ENCODE data around the gene ZBTB40.

ZBTB40 gene

GRCh38 chr1:22556391-22557104, 104.9 kb downstream of the ZBTB40 start:
- no peak for ATAC-seq
- DNase-seq, result no peak

GRCh38 chr1:22557341-22557950, 105.8 kb downstream of the ZBTB40 start:
- ATAC-seq (no peak), DNase-seq (no peak)

DNA sequence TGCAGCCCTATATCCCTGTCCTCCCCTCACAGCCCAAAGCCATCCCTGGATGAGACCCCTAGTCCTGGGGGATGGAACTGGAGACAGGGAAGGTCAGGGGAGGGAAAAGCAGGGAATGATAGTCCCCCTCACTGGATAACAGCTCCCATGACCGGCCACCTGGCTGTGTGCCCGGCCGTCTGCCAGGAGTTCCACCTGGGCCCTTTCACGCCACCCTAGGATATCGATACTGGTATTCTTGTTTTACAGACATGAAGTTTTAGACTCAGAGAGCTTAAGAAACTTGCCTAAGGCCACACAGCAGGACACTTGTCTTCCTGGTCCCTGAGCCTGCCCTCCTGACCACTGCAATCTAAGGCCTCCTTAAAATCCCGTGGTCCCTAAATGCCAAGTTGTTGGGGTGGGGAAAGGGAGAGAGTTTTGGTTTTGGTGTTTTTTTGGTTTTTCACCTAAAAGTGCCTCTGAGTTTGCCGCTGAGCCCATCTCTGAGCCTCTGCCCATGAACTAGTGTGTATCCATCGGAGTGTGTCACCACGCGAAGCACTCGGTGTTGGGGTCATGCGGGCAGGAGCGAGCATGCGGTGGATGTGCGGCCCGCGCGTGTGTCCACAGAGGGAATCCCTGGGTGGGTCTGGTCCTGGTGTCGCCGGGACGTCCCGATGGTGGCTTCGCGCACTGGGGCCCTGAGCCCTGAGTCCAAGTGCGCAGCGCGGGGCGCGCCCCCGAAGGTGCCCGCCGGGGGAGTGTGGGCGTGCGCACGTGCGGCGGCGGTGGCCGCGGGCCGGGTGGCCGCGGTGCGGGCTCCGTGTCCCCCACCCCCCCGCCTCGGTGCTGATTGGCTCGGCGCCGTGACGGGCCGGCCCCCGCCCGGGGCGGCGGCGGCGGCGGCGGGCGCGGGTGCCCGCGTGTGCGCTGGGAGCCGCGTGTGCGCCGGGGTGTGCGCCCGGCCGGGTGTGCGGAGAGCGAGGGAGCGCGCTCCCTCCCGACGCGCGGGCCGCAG, 111.2 kb downstream of the ZBTB40 start, which contains the start of gene EPHA8:
Gene EPHA8, plus strand, starts transcription at position 906 of the 1,000 bp plus-strand sequence. CDS start 147 bp downstream, outside the sequence.
- no peak for ATAC-seq

DNA sequence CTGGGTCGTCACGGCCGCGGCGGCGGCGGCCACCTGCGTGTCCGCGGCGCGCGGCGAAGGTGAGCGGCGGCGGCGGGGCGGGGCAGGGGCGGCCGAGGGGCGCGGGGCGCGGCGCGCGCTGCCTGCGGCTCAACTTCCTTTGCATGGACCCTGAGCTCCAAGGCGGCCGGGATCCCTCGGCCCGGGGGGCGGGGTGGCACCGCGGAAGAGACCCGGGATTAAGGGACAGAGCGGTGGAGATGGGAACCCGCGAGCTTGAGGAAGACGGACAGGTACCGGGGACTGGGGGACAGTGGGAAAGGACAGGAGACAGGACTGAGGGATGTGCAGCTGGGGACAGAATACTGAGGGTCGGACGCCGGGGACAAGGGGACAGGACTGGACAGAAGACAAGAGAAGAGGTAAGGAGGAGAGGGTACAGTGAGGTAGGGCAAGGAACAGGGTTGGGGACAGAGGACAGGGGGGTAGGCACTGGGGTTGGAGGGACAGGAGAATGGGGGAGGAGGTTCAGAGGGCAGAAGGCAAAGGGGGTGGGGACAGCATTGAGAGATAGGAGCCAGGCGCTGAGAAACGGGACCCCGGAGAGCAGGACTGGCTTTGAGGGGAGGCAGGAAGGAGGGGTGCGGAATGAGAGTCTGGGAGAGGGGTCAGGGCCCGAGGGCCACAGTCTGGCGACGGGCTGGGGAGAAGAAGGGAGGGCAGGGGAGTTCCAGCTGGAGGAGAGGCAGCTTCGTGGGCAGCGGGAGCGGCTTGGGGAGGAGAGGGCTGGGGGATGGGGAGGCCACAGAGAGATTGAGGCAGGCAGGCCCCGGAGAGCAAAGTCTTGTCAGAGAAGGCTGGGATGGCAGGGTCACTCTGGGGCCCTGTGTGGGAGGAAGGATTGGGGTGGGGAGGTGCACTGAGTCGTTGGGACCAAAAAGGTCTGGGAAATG, 112.3 kb downstream of the ZBTB40 start:
- ATAC-seq, result no peak

More for the DNA sequence above, 111.2 kb downstream of the ZBTB40 start, which contains the start of gene EPHA8:
- DNase-seq, result no peak

GRCh38 chr1:22566161-22566560, 114.5 kb downstream of the ZBTB40 start:
- no peak for ATAC-seq
- no peak for DNase-seq

More for the DNA sequence above, 112.3 kb downstream of the ZBTB40 start:
- no peak for DNase-seq

- no peak for ATAC-seq
- DNase-seq, result no peak
Measured at GRCh38 chr1:22567197-22567596, 115.5 kb downstream of the ZBTB40 start.

DNA sequence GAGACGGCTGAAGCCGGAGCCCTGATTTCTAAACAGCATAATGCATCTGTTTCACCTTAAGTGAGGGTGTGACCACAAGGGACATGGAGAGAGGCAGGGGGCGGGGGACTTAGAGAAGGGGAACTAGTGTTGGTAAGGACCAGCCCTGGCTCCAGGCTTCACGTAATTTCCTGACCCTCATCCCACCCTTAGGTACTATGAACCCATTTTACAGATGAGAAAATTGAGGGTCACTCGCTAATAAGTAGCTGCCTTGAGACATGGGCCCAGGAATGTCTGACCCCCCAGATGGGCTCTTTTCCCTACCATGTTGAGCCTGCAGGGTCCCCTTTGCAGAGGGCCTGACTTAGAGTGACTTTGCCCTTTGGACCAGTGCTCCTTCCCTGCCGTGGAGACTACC, 116.3 kb downstream of the ZBTB40 start:
- ATAC-seq, result no peak

GRCh38 chr1:22569269-22569668, 117.6 kb downstream of the ZBTB40 start:
- no peak for ATAC-seq
- no peak for DNase-seq

More for the DNA sequence above, 116.3 kb downstream of the ZBTB40 start:
- DNase-seq, result no peak

DNA sequence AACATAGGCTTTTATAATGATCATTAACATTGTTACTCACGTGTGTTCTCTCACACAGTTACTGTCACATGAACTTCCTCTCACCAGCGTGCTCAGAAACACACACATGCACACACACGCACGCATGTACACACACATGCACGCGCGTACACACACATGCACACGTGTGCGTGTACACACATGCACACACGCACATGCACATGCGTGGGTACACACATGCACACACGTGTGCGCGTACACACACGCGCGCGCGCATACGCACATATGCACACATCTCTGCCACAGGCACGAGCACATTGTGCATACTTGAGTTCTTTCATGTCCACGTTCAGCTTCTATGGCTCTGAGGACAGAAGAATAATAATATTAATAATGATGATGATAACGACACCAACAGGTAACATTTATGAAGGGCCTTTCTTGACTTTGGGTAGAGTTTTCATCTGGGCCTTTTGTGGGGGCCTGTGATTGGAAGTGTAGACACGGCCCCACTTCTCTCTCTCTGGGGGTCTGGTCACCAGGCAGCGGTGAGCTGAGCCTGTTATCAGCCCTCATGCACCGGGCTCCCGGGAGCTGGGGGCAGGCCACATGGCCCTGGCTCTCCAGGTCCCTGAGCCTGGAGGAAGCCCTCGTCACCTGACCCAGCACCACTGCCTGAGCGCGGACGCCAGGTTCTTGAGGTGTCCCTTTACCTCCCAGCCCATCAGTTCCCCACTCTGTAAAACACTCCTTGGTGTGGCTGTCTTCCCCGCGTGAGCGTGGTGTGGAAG, 118.7 kb downstream of the ZBTB40 start:
- ATAC-seq (no peak), DNase-seq (no peak)

DNA sequence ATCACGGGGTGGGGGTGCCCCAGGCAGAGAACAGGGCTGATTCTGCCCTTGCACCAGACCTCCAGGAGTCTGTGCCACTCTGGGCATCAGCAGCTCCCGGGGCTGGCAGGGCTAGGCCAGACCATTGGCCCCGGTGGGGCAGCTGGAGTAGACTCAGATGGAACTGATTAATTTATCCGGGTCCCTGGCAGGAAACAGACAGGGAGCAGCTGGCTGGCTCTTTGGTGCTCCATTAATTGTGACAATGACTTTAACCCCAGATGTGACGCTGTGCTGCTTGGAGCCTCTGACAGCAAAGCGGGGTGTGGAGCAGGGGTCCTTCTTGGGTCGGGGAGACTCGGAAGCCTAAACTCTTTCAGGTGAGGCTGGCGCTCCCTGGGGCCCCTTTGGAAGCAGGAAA, 121.2 kb downstream of the ZBTB40 start:
- no peak for ATAC-seq
- DNase-seq, result no peak

DNA sequence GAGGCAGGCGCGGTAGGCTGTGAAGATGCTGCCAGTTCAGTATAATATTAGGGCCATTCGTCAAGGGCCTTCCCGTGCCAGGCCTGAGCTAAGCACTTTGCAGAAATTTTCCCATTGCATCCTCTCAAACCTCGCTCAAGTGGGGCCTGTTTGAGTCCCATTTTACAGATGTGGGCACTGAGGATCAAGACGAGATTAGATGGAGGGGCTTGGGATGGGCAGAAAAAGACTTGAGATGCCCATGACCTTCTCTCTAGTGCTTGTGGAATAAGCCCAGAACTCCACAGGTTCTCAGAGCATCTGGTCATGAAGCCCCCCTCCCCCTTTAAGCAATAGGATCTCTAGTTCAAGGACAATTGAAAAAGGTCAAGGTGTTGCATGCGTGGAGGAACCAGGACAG, 121.6 kb downstream of the ZBTB40 start:
- DNase-seq, result no peak
- no peak for ATAC-seq

DNA sequence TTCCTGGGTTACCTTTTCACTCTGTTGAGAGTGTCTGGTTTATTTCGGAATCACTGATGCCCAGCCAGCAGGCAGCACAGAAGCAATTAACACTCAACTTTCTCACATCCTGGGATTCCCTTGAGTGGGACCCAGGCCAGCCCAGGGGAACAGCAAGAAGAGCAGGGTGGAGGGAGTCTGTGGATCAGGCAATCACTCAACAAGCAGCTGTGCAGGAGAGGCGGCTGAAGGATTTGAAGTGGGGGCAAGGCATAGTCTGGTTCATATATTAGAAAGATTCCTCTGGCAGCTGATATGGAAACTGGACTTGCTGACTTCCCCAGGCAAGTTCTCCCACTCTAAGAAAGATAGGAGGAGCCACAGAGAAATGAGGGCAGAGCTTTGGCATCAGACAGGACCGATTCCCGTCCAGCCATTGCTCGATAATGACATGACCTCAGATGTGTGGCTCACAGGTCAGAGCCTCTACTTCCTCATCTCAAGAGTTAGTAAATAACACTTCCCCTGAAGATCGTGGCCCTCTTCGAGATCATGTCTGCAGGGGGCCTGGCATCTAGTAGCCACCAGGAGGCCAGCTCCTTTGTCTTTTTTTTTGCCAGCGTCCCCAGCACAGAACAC, 124.0 kb downstream of the ZBTB40 start:
- DNase-seq (no peak), ATAC-seq (no peak)

GRCh38 chr1:22576150-22576544, 124.5 kb downstream of the ZBTB40 start:
- ATAC-seq, result no peak
- no peak for DNase-seq

- ATAC-seq, result no peak
- DNase-seq, result no peak
Measured at GRCh38 chr1:22576617-22577016, 125.0 kb downstream of the ZBTB40 start.

- ATAC-seq, result no peak
- no peak for DNase-seq
Measured at GRCh38 chr1:22578732-22579361, 127.2 kb downstream of the ZBTB40 start.

DNA sequence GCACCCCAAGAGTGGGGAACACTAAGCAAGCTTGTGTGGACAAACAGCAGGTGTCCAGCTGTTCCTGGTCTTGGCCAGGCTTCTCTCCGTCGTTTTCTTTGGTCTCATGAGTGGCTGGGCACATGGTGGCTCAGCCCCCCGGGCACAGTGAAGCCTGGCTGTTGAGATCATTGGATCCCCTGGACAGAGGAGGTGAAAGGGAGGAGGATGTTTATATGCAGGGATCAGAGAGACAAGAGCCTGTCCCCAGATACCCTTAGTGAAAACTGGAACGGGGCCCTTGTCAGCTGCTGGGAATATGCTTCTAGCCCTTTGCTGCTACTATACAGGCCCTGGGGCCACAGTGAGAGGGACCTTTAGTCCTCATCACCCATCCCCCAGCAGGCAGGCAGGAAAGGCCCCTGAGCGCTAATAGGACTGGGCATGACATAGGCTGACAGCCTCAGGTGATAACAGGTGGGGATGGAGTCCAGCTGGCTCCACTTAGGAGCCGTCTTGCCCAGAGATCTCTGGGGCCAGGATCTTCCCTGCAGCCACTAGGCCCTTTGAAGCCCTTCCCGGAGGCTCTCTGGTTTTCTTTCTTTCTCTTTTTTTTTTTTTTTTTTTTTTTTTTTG, 128.0 kb downstream of the ZBTB40 start:
- ATAC-seq (no peak), DNase-seq (no peak)
